Right lobe of liver (tissue), 4 donors: ENCODE data around the gene CLTB.

Source experiments
- POLR2A ChIP-seq: fragments of 450-650 bp; IDR thresholded peaks from one replicate; pipeline ENCODE4 v1.6.1; 2017; ENCODE audit warnings: antibody characterized with exemption, mild to moderate bottlenecking
- TF ChIP-seq, protein P1 (sequence below), 4 donors: fragments of 200-600 bp in 3 of 4; fragments of 450-650 bp in 1 of 4; IDR thresholded peaks; one replicate each; pipeline versions ENCODE4 v1.5.1 to v1.8.0; 2016 to 2022; ENCODE audit warnings: antibody characterized with exemption in 4 of 4, mild to moderate bottlenecking in 2 of 4
- donor health status: DM: no; HTN: no; CAD: no.
- donor health status: DM: no; HTN: no; CAD: no.
- donor health status: DM: no; HTN: yes; CAD: no.

DNA sequence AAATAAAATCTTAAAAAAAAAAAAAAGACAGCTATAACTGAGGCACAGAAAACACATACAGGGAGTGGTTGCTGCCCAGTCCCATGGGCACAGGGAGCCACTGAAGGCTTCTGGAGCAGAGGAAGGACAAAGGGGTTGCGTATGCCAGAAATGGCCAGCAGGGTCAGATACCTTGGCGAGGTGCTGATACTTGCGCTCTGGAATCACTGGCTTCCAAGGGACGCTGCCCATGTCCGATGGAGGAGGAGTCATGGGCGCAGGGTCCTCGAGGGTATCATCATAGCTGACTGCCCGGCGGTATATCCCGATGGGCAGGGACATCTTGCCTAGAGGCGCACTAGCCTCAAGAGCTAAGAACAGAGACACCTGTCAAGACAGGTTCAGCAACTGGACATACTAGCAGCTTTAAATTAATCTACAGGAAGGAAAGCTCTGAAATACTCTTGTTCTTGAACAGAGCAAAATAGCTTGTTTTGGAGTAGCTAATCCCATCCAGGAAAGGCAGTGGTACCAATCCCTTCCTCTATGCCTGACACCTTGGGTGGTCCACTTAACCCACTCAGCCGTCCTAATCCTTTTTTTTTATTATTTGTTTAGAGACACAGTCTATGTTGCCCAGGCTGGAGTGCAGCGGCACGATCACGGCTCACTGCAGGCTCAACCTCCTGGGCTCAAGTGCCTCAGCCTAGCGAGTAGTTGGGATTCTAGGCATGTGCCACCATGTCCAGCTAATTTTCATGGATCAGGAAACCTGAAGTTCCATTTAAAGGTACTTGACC is 60.8 kb downstream of the CLTB start:
- TF ChIP-seq, protein P1, sequence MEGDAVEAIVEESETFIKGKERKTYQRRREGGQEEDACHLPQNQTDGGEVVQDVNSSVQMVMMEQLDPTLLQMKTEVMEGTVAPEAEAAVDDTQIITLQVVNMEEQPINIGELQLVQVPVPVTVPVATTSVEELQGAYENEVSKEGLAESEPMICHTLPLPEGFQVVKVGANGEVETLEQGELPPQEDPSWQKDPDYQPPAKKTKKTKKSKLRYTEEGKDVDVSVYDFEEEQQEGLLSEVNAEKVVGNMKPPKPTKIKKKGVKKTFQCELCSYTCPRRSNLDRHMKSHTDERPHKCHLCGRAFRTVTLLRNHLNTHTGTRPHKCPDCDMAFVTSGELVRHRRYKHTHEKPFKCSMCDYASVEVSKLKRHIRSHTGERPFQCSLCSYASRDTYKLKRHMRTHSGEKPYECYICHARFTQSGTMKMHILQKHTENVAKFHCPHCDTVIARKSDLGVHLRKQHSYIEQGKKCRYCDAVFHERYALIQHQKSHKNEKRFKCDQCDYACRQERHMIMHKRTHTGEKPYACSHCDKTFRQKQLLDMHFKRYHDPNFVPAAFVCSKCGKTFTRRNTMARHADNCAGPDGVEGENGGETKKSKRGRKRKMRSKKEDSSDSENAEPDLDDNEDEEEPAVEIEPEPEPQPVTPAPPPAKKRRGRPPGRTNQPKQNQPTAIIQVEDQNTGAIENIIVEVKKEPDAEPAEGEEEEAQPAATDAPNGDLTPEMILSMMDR (IDR thresholded peaks at IDR 0.05): no peak
- no peak for TF ChIP-seq POLR2A
